ENCODE results near the gene PNKD.

The PNKD gene

GRCh38 chr2:218252509-218253231 lies 17.6 kb upstream of the PNKD start:
- peak overlapping the region; percentile 2; the same call in 1 of the 2 replicates for H3K27ac ChIP-seq (replicated peaks)
- H3K4me3 ChIP-seq (replicated peaks; ENCODE audit: insufficient read depth, low read length): no peak overlapping the region
- DNase-seq (ENCODE audit: low read depth in 1 of 2, low spot score in 1 of 2): peak in 1 of 2 experiments; percentile 53
- H3K27me3 ChIP-seq (ENCODE audit: insufficient read depth, poor library complexity, severe bottlenecking): no peaks in the 10 kb centered on the region
- TF ChIP-seq, protein P1, sequence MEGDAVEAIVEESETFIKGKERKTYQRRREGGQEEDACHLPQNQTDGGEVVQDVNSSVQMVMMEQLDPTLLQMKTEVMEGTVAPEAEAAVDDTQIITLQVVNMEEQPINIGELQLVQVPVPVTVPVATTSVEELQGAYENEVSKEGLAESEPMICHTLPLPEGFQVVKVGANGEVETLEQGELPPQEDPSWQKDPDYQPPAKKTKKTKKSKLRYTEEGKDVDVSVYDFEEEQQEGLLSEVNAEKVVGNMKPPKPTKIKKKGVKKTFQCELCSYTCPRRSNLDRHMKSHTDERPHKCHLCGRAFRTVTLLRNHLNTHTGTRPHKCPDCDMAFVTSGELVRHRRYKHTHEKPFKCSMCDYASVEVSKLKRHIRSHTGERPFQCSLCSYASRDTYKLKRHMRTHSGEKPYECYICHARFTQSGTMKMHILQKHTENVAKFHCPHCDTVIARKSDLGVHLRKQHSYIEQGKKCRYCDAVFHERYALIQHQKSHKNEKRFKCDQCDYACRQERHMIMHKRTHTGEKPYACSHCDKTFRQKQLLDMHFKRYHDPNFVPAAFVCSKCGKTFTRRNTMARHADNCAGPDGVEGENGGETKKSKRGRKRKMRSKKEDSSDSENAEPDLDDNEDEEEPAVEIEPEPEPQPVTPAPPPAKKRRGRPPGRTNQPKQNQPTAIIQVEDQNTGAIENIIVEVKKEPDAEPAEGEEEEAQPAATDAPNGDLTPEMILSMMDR (IDR thresholded peaks at IDR 0.05; ENCODE audit: insufficient read depth, low read length): no peak
- TF ChIP-seq REST (IDR thresholded peaks at IDR 0.05; ENCODE audit: insufficient replicate concordance, low read depth) (no peak), GABPA (IDR thresholded peaks at IDR 0.05; ENCODE audit: low read depth) (no peak), SPI1 (IDR thresholded peaks at IDR 0.05; ENCODE audit: borderline replicate concordance, low read depth) (peak; percentile 34; the same call in 1 of the 2 replicates), POLR2AphosphoS5 (IDR thresholded peaks at IDR 0.05; ENCODE audit: low read depth) (peak; percentile 20; the same call in 1 of the 2 replicates)

- no peak for TF ChIP-seq SPI1 (IDR thresholded peaks at IDR 0.05; ENCODE audit: borderline replicate concordance, low read depth)
- TF ChIP-seq, protein P1 (IDR thresholded peaks at IDR 0.05; ENCODE audit: insufficient read depth, low read length): no peak
- TF ChIP-seq POLR2AphosphoS5 (IDR thresholded peaks at IDR 0.05; ENCODE audit: low read depth): no peak
- TF ChIP-seq REST (IDR thresholded peaks at IDR 0.05; ENCODE audit: insufficient replicate concordance, low read depth): no peak
- no peak for TF ChIP-seq GABPA (IDR thresholded peaks at IDR 0.05; ENCODE audit: low read depth)
- DNase-seq (ENCODE audit: low read depth in 1 of 2, low spot score in 1 of 2): no peak
- Histone ChIP-seq H3K27me3 (ENCODE audit: insufficient read depth, poor library complexity, severe bottlenecking) (no peaks in the 10 kb centered on the region), H3K4me3 (replicated peaks; ENCODE audit: insufficient read depth, low read length) (no peak overlapping the region), H3K27ac (replicated peaks) (peak overlapping the region; percentile 2; the same call in 1 of the 2 replicates)
Observed at GRCh38 chr2:218253232-218253625, 17.1 kb upstream of the PNKD start.

GRCh38 chr2:218255446-218255845 lies 14.9 kb upstream of the PNKD start:
- no peaks in the 10 kb centered on the region for H3K27me3 ChIP-seq (ENCODE audit: insufficient read depth, poor library complexity, severe bottlenecking)
- TF ChIP-seq, protein P1 (IDR thresholded peaks at IDR 0.05; ENCODE audit: insufficient read depth, low read length): no peak
- no peak for TF ChIP-seq SPI1 (IDR thresholded peaks at IDR 0.05; ENCODE audit: borderline replicate concordance, low read depth)
- no peak for TF ChIP-seq POLR2AphosphoS5 (IDR thresholded peaks at IDR 0.05; ENCODE audit: low read depth)
- no peak for TF ChIP-seq GABPA (IDR thresholded peaks at IDR 0.05; ENCODE audit: low read depth)
- TF ChIP-seq REST (IDR thresholded peaks at IDR 0.05; ENCODE audit: insufficient replicate concordance, low read depth): no peak
- no peak overlapping the region for H3K4me3 ChIP-seq (replicated peaks; ENCODE audit: insufficient read depth, low read length)
- no peak for DNase-seq (ENCODE audit: low read depth in 1 of 2, low spot score in 1 of 2)
- no peak overlapping the region for H3K27ac ChIP-seq (replicated peaks)
